AG09319 (cell line): ENCODE data around the gene PLS3.

ENCODE experiments used
- DNase-seq: peaks from one replicate; pipeline ENCODE4 v3.0.0-alpha.2; 2010; ENCODE audit warnings: low read depth; ENCODE audit errors: extremely low read depth
- TF ChIP-seq, protein P1 (sequence below): IDR thresholded peaks from 2 replicates; pipeline ENCODE4 v1.5.1; 2011; ENCODE audit warnings: low read depth, mild to moderate bottlenecking, inconsistent platforms, low read length, moderate library complexity

PLS3 gene

DNA sequence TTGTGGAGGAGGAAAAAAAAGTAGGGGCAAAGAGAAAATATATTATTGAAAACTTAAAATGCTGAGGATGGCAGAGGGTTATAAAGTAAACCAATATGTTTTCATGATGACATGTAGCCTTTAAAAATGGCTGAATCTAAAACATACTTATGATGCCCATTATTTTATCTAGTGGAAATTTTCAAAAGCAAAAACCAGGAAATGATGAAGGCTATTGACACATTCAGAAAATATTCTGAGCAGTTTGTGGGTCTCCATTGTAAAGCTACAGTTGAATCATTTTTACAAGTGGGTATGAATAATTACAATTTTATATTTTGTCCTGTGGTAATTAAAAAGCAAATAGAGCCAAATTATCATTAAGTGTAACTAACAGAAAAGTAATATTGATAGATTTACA, 10.7 kb downstream of the PLS3 start:
- TF ChIP-seq, protein P1, sequence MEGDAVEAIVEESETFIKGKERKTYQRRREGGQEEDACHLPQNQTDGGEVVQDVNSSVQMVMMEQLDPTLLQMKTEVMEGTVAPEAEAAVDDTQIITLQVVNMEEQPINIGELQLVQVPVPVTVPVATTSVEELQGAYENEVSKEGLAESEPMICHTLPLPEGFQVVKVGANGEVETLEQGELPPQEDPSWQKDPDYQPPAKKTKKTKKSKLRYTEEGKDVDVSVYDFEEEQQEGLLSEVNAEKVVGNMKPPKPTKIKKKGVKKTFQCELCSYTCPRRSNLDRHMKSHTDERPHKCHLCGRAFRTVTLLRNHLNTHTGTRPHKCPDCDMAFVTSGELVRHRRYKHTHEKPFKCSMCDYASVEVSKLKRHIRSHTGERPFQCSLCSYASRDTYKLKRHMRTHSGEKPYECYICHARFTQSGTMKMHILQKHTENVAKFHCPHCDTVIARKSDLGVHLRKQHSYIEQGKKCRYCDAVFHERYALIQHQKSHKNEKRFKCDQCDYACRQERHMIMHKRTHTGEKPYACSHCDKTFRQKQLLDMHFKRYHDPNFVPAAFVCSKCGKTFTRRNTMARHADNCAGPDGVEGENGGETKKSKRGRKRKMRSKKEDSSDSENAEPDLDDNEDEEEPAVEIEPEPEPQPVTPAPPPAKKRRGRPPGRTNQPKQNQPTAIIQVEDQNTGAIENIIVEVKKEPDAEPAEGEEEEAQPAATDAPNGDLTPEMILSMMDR, result no peak

DNA sequence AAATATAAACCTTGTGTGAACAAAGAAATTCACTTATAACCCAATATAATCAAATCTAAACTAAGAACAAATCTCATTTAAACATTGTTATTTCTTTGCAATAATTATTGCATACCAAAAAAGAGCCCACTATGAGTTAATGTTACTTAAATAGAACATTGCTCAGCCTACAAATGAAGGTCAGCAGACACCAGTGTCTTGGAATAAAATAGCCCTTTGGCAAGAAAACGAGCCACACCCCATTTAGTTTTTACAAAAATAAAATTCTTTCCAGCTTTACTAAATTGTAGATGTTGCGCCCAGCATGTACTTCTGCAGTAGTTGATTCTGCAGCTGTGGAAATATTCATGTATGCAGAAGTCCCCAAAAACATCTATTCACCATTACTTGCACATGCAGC, 12.2 kb downstream of the PLS3 start:
- no peak for DNase-seq
- TF ChIP-seq, protein P1, result no peak

More for the DNA sequence above, 10.7 kb downstream of the PLS3 start:
- DNase-seq, result no peak

DNA sequence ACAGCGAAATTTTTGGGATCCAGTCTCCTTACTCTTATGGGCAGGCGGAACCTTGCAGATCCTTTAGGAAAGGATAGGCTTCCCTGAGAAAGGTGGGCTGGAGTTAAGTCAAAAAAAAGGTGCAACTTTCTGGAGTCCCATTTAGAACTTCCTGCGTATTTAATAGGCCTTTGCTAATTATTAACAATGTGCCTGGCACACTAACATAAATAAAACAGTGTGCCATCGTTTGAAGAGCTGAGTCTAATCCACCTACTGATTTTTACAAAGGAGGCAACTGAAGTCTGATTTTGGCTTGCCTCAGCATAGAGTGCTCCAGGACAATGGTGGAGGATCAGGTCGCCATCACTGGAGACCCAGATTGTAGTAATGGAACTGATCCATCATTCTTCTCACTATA, 15.7 kb downstream of the PLS3 start:
- DNase-seq, result no peak
- TF ChIP-seq, protein P1, result no peak

DNA sequence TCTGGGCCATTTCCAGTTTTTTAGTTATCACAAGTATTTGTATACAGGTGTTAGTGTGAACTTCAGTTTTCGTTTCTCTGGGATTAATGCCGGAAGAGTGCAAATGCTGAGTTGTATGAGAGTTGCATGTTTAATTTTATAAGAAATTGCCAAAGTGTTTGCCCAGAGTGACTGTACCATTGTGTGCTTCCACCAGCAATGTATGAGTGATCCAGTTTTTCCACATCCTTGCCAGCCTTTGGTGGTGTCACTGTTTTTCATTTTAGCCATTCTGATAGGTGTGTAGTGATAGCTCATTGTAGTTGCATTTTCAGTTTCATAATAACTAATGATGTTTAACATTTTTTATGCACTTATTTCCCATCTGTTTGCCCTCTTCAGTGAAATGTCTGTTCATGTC, 18.4 kb downstream of the PLS3 start:
- TF ChIP-seq, protein P1, result no peak
- no peak for DNase-seq

DNA sequence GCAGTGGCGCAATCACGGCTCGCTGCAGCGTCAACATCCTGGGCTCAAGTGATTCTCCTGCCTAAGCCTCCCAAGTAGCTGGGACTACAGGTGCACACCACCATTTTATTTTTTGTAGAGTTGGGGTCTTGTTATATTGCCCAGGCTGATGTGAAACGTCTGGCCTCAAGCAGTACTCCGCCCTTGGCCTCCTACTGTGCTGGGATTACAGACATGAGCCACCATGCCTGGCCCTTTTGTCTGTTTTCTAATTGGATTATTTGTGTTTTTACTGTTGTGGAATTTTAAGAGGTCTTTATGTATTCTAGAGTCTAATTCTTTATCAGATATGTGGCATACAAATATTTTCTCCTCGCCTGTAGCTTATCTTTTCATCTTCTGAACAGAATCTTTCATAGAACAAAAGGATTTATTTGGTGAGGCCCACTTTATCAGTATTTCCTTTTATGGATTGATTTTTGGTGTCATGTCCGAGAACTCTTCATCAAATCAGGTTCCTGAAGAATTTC, 18.9 kb downstream of the PLS3 start:
- TF ChIP-seq, protein P1, result no peak
- DNase-seq, result no peak

DNA sequence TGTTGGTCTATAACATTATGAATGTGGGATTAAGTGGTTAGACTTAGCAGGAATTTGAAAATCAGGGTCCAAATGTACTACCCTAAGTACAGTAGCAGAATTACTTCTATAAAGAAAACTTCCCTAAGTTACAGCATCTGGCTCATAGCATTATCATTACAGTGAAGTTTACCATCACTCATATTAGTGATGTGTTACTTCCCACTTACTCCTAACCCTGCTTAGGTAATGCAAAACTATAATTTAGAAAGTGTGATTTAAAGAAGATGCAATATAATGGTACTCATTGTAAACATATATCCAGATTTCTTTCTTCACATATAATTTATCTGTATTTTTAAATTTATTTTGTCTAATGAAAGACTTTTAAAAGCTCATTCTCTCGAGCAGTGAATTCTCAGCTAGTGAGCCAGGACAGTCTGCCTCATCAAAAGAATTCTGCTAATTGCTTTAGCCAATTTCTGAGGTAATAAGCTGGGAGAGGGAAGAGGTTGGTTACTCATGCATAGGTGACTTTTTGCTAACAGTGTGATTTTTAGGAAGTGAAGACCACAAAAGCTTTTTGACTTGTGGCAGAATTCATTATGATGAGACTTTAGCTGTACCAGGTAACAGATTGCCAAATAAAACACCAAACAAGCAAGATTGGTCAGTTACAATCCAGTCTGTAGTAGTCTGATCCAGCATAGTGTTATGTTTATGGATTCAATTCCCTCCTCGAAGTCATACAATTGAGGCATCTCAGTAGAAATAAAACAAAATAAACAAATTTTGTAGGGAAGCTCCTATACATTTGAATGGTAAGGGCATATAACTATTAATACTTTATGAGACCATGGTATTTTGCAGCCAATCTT, 21.0 kb downstream of the PLS3 start:
- DNase-seq, result no peak
- TF ChIP-seq, protein P1, result no peak
